HG02970 (cell line): Measurements from ENCODE around the gene RNF38.
"Not testable (repeated sequence)": the region's sequence is repeated elsewhere in the genome, so short reads cannot be mapped to it uniquely, and the experiment has no call there.

Source experiments
- ATAC-seq: cut with Tn5 transposase; IDR thresholded peaks from one replicate; pipeline ENCODE4 v1.9.1; 2021; ENCODE audit warnings: mild to moderate bottlenecking, moderate library complexity, moderate number of reproducible peaks; ENCODE audit not compliant: unreplicated experiment, low FRiP score

RNF38 gene

GRCh38 chr9:36298566-36298965, 101.5 kb downstream of the RNF38 start:
- ATAC-seq, result no peak

- no peak for ATAC-seq
Observed at GRCh38 chr9:36297798-36298197, 102.3 kb downstream of the RNF38 start.

GRCh38 chr9:36294996-36295395, 105.1 kb downstream of the RNF38 start:
- ATAC-seq, result not testable (repeated sequence)

- no peak for ATAC-seq
Observed at GRCh38 chr9:36293918-36294317, 106.2 kb downstream of the RNF38 start.

- ATAC-seq, result no peak
Observed at GRCh38 chr9:36293171-36293570, 106.9 kb downstream of the RNF38 start.

GRCh38 chr9:36292641-36293040, 107.4 kb downstream of the RNF38 start:
- ATAC-seq, result no peak

GRCh38 chr9:36290996-36291395, 109.1 kb downstream of the RNF38 start:
- ATAC-seq, result no peak

- ATAC-seq, result no peak
Observed at GRCh38 chr9:36289836-36290435, 110.1 kb downstream of the RNF38 start.

GRCh38 chr9:36288070-36288469, 112.0 kb downstream of the RNF38 start:
- no peak for ATAC-seq
